ENCODE measurements around the gene IFITM10. TPM values are rescaled to one million over a fixed set of nuclear protein-coding genes. Genes with fewer than 3 reads are reported as not detected.

Gene IFITM10
- total RNA-seq, 1 experiment from 2014 or later = 18.0 TPM

- H3K9me3 ChIP-seq (ENCODE audit: control insufficient read depth, insufficient read depth, low read depth, low read length) = no peaks in the 10 kb centered on the region
- no peaks in the 10 kb centered on the region for H3K36me3 ChIP-seq (ENCODE audit: control insufficient read depth, insufficient read depth, low read length)
- CTCF ChIA-PET = interaction anchor here (1.3 kb wide), 1 partner anchor 51 kb away, joined by 3 read pairs; no protein-coding TSS in a partner anchor
- no peaks in the 10 kb centered on the region for H3K27me3 ChIP-seq (ENCODE audit: control insufficient read depth, insufficient read depth, low read length)
- BruUV-seq (replicated peaks) = no TSS peak
- no peak for TF ChIP-seq TCF7L2 (IDR thresholded peaks at IDR 0.05; ENCODE audit: low read depth, low read length)
- no peak for TF ChIP-seq POLR2AphosphoS5 (IDR thresholded peaks at IDR 0.05; ENCODE audit: low read depth, low read length)
- no peak for TF ChIP-seq REST (IDR thresholded peaks at IDR 0.05; ENCODE audit: insufficient read depth in 1 of 2, low read depth in 2 of 2, low read length in 1 of 2)
- no peak for TF ChIP-seq CTCF (IDR thresholded peaks at IDR 0.05)
- no peak for TF ChIP-seq SIN3A (IDR thresholded peaks at IDR 0.05; ENCODE audit: borderline replicate concordance, insufficient read depth, low read depth, low read length)
- H3K4me1 ChIP-seq (ENCODE audit: control insufficient read depth, insufficient read depth, low read length) = peaks cover 48% of the 10 kb centered on the region
- POLR2A ChIA-PET = no interaction called here
- DNase-seq (ENCODE audit: low read depth, low spot score) = no peak
- in situ Hi-C loops (cut with HindIII; ENCODE audit: low pct_unique_long_range_greater_than_20kb, low sequenced_read_pairs) = no loop called here
- intact Hi-C loops (cut with micrococcal nuclease; ENCODE audit: unreplicated experiment) = no loop called here
- peak; percentile 1; the same call in 1 of the 2 replicates for ATAC-seq
- no peak overlapping the region for H3K4me3 ChIP-seq (ENCODE audit: low read depth in 2 of 2, low read length in 2 of 2)
- peak overlapping the region; percentile 82 for H3K27ac ChIP-seq (ENCODE audit: low read length)
Observed at GRCh38 chr11:1781593-1781975, 31.2 kb upstream of the IFITM10 start.

- BruUV-seq (replicated peaks) = no TSS peak
- Histone ChIP-seq H3K9me3 (ENCODE audit: control insufficient read depth, insufficient read depth, low read depth, low read length) (no peaks in the 10 kb centered on the region), H3K4me3 (ENCODE audit: low read depth in 2 of 2, low read length in 2 of 2) (no peak overlapping the region), H3K36me3 (ENCODE audit: control insufficient read depth, insufficient read depth, low read length) (no peaks in the 10 kb centered on the region), H3K27me3 (ENCODE audit: control insufficient read depth, insufficient read depth, low read length) (no peaks in the 10 kb centered on the region), H3K4me1 (ENCODE audit: control insufficient read depth, insufficient read depth, low read length) (peaks cover 48% of the 10 kb centered on the region), H3K27ac (ENCODE audit: low read length) (peak overlapping the region; percentile 82)
- intact Hi-C loops (cut with micrococcal nuclease; ENCODE audit: unreplicated experiment) = no loop called here
- TF ChIP-seq TCF7L2 (IDR thresholded peaks at IDR 0.05; ENCODE audit: low read depth, low read length) (no peak), CTCF (IDR thresholded peaks at IDR 0.05) (no peak), POLR2AphosphoS5 (IDR thresholded peaks at IDR 0.05; ENCODE audit: low read depth, low read length) (no peak), SIN3A (IDR thresholded peaks at IDR 0.05; ENCODE audit: borderline replicate concordance, insufficient read depth, low read depth, low read length) (no peak), REST (IDR thresholded peaks at IDR 0.05; ENCODE audit: insufficient read depth in 1 of 2, low read depth in 2 of 2, low read length in 1 of 2) (no peak)
- ChIA-PET CTCF (interaction anchor here (1.3 kb wide), 1 partner anchor 51 kb away, joined by 3 read pairs; no protein-coding TSS in a partner anchor), POLR2A (interaction anchor here (0.6 kb wide), 1 partner anchor 135 kb away, joined by 4 read pairs; no protein-coding TSS in a partner anchor)
- DNase-seq (ENCODE audit: low read depth, low spot score) = no peak
- in situ Hi-C loops (cut with HindIII; ENCODE audit: low pct_unique_long_range_greater_than_20kb, low sequenced_read_pairs) = no loop called here
- peak; percentile 50 for ATAC-seq
Observed at GRCh38 chr11:1780700-1781592, 30.6 kb upstream of the IFITM10 start.

Measured in Panc1 (cell line).